Measurements from ENCODE around the gene MICALL1.

The MICALL1 gene, protein sequence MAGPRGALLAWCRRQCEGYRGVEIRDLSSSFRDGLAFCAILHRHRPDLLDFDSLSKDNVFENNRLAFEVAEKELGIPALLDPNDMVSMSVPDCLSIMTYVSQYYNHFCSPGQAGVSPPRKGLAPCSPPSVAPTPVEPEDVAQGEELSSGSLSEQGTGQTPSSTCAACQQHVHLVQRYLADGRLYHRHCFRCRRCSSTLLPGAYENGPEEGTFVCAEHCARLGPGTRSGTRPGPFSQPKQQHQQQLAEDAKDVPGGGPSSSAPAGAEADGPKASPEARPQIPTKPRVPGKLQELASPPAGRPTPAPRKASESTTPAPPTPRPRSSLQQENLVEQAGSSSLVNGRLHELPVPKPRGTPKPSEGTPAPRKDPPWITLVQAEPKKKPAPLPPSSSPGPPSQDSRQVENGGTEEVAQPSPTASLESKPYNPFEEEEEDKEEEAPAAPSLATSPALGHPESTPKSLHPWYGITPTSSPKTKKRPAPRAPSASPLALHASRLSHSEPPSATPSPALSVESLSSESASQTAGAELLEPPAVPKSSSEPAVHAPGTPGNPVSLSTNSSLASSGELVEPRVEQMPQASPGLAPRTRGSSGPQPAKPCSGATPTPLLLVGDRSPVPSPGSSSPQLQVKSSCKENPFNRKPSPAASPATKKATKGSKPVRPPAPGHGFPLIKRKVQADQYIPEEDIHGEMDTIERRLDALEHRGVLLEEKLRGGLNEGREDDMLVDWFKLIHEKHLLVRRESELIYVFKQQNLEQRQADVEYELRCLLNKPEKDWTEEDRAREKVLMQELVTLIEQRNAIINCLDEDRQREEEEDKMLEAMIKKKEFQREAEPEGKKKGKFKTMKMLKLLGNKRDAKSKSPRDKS

DNA sequence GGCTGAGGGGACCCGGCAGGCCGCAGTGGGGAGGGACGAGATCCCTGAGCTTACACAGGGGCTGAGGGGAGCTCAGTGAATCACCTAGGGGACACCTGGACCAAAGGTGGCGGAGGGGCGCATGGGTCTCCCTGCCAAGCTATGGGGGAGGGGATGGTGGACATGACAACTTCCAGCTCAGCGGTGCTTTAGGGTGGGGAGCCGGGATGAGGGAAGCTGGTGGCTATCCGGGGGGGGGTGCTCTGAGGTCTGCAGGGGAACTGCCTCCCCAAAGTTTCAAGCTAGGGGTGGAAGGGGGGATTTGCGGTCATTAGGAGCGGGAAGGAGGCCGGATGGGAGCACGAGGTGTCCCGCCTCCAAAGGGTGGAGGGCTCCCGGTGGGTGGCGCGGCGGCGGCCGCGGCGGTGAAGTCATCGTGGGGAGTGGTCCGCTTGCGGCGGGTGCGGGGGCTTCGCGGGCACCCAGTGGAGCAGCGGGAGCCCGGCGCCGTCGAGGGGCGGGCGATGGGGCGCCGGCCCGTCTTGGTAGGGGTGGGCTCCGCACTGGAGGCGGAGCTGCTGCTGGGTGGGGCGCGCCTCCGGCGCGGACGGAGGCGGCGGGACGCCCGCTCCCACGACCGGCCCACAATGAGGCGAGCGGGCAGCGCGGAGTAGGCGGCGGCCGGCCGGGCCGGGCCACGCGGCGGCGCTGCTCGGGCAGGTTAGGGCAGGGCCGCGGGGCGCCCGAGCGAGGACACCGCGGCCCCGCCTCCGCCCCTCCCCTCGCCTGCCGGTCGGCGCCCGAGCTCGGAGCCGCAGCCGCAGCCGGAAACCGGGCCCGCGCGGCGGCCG, at the start of gene MICALL1:
Gene MICALL1 (plus strand): TSS at position 764 of the 830 bp plus-strand sequence. CDS start 126 bp downstream, outside the sequence.
- Histone ChIP-seq H3K4me1 (ENCODE audit: control insufficient read depth in 1 of 2, insufficient read depth in 2 of 2, low read length in 2 of 2) (peaks cover 0 to 45% of the 10 kb centered on the region in 2 donors), H3K27ac (ENCODE audit: low read length) (peak within 1 kb of the TSS; percentile 67), H3K36me3 (ENCODE audit: control insufficient read depth in 1 of 2, insufficient read depth in 2 of 2, low read length in 2 of 2) (peaks cover 0 to 7% of the 10 kb centered on the region in 2 donors), H3K27me3 (ENCODE audit: low read depth, low read length) (no peaks in the 10 kb centered on the region), H3K9me3 (ENCODE audit: control insufficient read depth in 1 of 2, low read length in 2 of 2) (no peaks in the 10 kb centered on the region), H3K4me3 (ENCODE audit: low read depth in 1 of 2, low read length in 2 of 2) (peak within 1 kb of the TSS; percentile 60 to 79)

DNA sequence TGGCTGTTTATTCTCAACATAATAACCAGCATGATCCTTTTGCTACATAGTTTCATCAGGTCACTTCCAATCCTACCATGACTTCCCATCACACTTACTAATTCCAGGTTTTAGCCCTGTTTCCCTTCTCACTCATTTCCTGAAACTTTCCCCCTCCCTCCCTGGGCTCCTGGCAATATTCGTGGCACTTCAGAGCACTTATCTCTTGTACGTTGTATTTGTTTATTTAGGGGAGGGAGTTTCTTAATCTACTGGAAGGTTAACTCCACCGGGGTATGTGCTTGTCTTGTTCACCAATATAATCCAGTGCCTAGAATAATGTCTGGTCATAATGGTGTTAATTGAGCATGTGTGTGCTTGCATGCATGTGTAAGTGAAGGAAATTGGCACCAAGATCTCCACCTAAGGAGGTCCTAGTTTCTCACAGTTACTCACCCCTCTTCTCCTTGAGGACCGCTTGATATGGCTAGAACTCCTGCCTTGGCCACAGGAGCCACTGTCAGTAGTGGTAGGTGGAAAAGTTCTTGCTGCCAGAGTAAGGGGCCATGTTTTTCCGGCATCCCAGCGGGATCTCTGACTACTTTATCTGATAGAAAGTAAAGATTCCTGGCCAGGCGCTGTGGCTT, 45.2 kb upstream of the MICALL1 start:
- Histone ChIP-seq H3K27ac (ENCODE audit: low read length) (no peak overlapping the region), H3K4me3 (ENCODE audit: low read depth in 1 of 2, low read length in 2 of 2) (no peak overlapping the region), H3K27me3 (ENCODE audit: low read depth, low read length) (no peaks in the 10 kb centered on the region), H3K9me3 (ENCODE audit: control insufficient read depth in 1 of 2, low read length in 2 of 2) (no peaks in the 10 kb centered on the region), H3K4me1 (ENCODE audit: control insufficient read depth in 1 of 2, insufficient read depth in 2 of 2, low read length in 2 of 2) (peaks cover 0 to 11% of the 10 kb centered on the region in 2 donors), H3K36me3 (ENCODE audit: control insufficient read depth in 1 of 2, insufficient read depth in 2 of 2, low read length in 2 of 2) (peaks cover 42 to 55% of the 10 kb centered on the region in 2 donors)

DNA sequence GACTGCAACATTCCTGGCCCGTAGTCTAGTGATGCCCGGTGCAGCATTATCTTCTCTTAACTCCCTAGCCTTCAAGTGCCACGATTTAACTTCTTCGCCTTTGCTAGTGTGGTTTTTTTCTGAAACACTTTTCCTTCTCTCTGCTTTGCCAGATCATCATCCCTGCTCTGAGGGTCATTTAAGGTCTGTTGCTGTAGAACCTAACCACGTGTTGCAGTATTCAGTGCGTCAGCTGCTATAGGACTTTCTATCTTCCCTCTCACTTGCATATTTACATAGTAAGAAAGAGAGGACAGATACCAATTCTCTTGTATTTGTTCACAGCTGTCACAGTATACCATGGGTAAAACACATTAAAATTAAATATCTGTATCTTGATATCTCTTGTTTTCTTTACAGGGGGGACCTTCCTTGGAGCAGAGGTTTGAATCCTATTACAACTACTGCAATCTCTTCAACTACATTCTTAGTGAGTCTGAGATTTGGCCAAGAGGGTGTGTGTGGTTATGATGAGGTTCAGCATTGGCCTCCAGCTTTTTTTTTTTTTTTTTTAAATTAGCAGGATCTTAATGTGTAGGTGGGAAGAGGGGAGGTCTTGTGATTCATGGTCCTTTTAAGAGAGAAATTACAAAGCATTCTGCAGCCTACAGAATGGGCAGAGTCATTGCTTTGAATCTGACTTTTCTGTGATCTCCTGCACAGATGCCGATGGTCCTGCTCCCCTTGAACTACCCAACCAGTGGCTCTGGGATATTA, 43.3 kb upstream of the MICALL1 start:
- Histone ChIP-seq H3K9me3 (ENCODE audit: control insufficient read depth in 1 of 2, low read length in 2 of 2) (no peaks in the 10 kb centered on the region), H3K27me3 (ENCODE audit: low read depth, low read length) (no peaks in the 10 kb centered on the region), H3K4me3 (ENCODE audit: low read depth in 1 of 2, low read length in 2 of 2) (no peak overlapping the region), H3K4me1 (ENCODE audit: control insufficient read depth in 1 of 2, insufficient read depth in 2 of 2, low read length in 2 of 2) (peaks cover 0 to 11% of the 10 kb centered on the region in 2 donors), H3K36me3 (ENCODE audit: control insufficient read depth in 1 of 2, insufficient read depth in 2 of 2, low read length in 2 of 2) (peaks cover 47 to 69% of the 10 kb centered on the region in 2 donors), H3K27ac (ENCODE audit: low read length) (no peak overlapping the region)

DNA sequence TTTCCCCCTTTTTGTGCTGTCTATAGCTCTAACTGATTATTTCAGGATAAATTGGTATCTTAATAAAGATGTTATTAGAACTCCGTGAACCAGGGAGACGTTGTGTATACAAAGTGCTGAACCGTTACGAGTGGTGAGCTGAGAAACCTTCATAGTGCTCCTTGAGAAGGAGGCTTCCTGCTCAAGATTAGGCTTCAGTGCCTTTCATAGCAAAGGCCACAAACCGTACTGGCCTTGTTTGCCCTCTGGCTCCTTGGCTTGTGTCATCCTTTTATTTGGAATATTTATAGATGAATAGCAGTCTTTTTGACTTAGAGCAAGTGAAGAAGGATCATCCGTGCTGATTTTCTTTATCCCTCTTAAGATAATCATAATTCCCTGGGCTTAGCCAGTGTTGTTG, 40.6 kb upstream of the MICALL1 start:
- Histone ChIP-seq H3K9me3 (ENCODE audit: control insufficient read depth in 1 of 2, low read length in 2 of 2) (no peaks in the 10 kb centered on the region), H3K27ac (ENCODE audit: low read length) (no peak overlapping the region), H3K27me3 (ENCODE audit: low read depth, low read length) (no peaks in the 10 kb centered on the region), H3K4me3 (ENCODE audit: low read depth in 1 of 2, low read length in 2 of 2) (no peak overlapping the region), H3K4me1 (ENCODE audit: control insufficient read depth in 1 of 2, insufficient read depth in 2 of 2, low read length in 2 of 2) (peaks cover 0 to 11% of the 10 kb centered on the region in 2 donors), H3K36me3 (ENCODE audit: control insufficient read depth in 1 of 2, insufficient read depth in 2 of 2, low read length in 2 of 2) (peaks cover 49 to 68% of the 10 kb centered on the region in 2 donors)

DNA sequence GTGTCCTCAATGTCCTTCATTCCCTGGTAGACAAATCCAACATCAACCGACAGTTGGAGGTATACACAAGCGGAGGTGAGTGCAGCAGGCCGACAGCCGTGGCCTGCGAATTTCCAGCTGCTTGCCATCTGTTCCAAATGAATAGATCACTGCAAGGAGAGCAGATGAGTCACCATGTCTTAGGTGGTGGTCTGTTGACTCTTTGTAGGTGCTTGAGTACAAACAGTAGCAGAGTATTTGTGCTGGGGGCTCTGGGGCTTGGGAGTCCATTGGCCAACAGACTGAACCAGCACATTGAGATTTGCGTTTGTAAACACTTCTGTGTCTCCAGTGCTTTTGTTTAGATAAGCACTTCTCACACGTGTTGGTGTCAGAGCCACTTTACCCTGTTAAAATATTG, 35.8 kb upstream of the MICALL1 start:
- H3K27me3 ChIP-seq (ENCODE audit: low read depth, low read length), result no peaks in the 10 kb centered on the region
- H3K27ac ChIP-seq (ENCODE audit: low read length), result no peak overlapping the region
- peaks cover 53 to 71% of the 10 kb centered on the region in 2 donors for H3K36me3 ChIP-seq (ENCODE audit: control insufficient read depth in 1 of 2, insufficient read depth in 2 of 2, low read length in 2 of 2)

DNA sequence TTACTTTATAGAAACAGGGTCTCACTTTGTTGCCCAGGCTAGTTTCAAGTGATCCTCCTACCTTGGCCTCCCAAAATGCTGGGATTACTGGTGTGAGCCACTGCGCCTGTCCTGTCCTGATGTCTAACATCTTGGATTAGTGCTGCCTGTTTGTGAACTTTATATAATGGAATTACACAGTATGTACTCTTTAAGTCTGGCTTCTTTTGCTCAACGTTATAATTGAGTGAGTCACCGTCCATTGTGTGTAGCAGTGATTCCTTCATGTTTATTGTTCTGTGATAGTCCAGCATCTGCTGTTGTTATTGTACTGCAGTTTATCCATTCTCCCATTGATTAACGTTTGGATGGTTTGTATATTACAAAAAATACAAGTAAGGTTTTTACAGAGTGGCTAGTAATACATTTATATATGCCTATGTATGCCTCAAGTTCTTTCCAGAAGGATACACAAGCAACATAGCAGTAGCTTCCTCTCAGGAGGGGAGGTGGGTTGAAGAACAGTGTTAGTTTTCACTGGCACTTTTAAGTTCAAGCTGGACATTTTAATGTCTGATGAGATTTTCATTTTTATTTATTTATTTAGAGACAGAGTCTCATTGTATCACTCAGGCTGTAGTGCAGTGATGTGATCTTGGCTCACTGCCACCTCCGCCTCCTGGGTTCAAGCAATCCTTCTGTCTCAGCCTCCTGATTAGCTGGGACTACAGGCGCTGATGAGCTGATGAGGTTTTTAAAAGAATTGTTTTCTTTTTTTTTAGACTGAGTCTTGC, 25.2 kb upstream of the MICALL1 start:
- peaks cover 25 to 41% of the 10 kb centered on the region in 2 donors for H3K36me3 ChIP-seq (ENCODE audit: control insufficient read depth in 1 of 2, insufficient read depth in 2 of 2, low read length in 2 of 2)
- H3K27ac ChIP-seq (ENCODE audit: low read length), result no peak overlapping the region
- peaks cover 4 to 9% of the 10 kb centered on the region in 2 donors for H3K4me1 ChIP-seq (ENCODE audit: control insufficient read depth in 1 of 2, insufficient read depth in 2 of 2, low read length in 2 of 2)
- H3K4me3 ChIP-seq (ENCODE audit: low read depth in 1 of 2, low read length in 2 of 2), result no peak overlapping the region
- H3K27me3 ChIP-seq (ENCODE audit: low read depth, low read length), result no peaks in the 10 kb centered on the region
- no peaks in the 10 kb centered on the region for H3K9me3 ChIP-seq (ENCODE audit: control insufficient read depth in 1 of 2, low read length in 2 of 2)

More for the DNA sequence above, 35.8 kb upstream of the MICALL1 start:
- H3K4me1 ChIP-seq (ENCODE audit: control insufficient read depth in 1 of 2, insufficient read depth in 2 of 2, low read length in 2 of 2), result no peaks in the 10 kb centered on the region
- H3K9me3 ChIP-seq (ENCODE audit: control insufficient read depth in 1 of 2, low read length in 2 of 2), result no peaks in the 10 kb centered on the region
- H3K4me3 ChIP-seq (ENCODE audit: low read depth in 1 of 2, low read length in 2 of 2), result no peak overlapping the region

DNA sequence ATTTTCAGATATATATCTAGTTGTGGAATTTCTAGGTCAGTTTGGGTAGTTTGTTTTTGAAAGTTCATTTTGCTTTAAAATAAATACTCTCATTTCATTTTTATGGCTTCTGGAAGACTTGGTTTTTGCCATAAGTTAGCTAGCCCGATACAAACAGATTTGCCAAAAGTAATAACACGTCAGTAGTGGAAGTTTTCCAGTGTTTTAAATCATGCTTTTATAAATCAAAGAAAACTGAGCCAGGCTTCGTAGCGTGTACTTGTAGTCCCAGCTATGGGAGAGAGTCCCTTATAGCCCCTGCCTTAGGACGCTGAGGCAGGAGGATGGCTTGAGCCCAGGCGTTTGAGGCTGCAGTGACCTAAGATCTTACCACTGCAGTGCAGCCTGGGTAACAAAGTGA, 21.7 kb upstream of the MICALL1 start:
- Histone ChIP-seq H3K27ac (ENCODE audit: low read length) (no peak overlapping the region), H3K4me1 (ENCODE audit: control insufficient read depth in 1 of 2, insufficient read depth in 2 of 2, low read length in 2 of 2) (peaks cover 6 to 21% of the 10 kb centered on the region in 2 donors), H3K4me3 (ENCODE audit: low read depth in 1 of 2, low read length in 2 of 2) (no peak overlapping the region), H3K9me3 (ENCODE audit: control insufficient read depth in 1 of 2, low read length in 2 of 2) (no peaks in the 10 kb centered on the region), H3K36me3 (ENCODE audit: control insufficient read depth in 1 of 2, insufficient read depth in 2 of 2, low read length in 2 of 2) (peaks cover 14 to 39% of the 10 kb centered on the region in 2 donors), H3K27me3 (ENCODE audit: low read depth, low read length) (no peaks in the 10 kb centered on the region)

DNA sequence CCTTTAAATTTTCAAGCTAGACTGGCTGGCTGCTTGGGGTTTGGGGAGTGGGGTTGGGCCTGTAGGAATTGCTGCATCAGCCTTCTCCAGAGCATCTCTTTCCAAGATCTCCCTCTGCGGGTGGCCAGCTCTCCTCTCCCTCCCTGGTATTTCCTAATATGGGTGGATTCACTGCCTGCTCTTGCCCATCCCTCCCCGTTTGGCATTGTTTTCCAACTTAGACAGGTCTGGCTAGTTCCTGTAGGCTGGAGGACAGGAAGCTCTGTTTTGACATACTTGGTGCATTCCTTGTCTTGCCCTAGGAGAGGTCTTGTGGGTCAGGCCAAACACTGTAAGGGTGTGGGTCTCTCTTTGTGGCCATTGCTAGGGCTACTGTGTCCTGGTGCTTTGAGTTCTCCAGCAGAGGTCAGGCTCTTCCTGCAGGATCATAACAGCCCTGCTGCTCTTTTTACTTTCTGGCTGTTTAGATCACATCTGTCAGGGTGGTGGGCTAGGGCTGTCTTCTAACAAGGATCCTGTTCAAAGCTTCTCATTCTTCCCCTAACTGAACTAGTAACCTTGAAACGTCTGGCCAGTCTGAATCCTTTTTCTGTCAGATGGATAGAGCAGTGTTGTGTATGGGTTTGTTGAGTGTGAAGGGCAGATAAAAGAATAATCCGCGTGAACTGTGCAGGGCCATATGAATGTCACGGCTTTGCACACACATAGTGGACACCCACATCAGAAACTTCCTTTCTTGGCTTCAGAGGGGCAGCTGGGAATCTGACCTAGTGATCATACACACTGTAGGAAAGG, 18.3 kb upstream of the MICALL1 start:
- Histone ChIP-seq H3K9me3 (ENCODE audit: control insufficient read depth in 1 of 2, low read length in 2 of 2) (no peaks in the 10 kb centered on the region), H3K27ac (ENCODE audit: low read length) (peak overlapping the region; percentile 50), H3K4me3 (ENCODE audit: low read depth in 1 of 2, low read length in 2 of 2) (no peak overlapping the region), H3K27me3 (ENCODE audit: low read depth, low read length) (no peaks in the 10 kb centered on the region), H3K4me1 (ENCODE audit: control insufficient read depth in 1 of 2, insufficient read depth in 2 of 2, low read length in 2 of 2) (peaks cover 6 to 35% of the 10 kb centered on the region in 2 donors), H3K36me3 (ENCODE audit: control insufficient read depth in 1 of 2, insufficient read depth in 2 of 2, low read length in 2 of 2) (peaks cover 14 to 24% of the 10 kb centered on the region in 2 donors)

DNA sequence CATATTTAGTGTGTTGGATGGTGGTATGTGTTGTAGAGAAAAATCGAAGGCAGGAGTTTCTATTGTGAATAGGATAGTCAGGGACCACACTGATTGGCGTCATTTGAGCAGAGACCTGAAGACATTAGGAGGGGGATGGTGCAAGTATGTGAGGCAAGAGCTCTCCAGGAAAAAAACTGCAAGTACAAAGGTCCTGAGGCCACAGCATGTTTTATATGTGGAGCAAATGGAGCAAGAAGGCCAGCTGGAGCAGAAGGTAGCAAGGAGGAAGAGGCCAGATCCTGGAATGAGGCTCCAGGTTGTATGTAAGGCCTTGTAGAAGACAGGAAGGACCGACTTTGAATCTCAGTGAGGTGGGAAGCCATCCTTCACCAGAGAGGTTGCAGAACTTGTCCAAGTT, 14.2 kb upstream of the MICALL1 start:
- Histone ChIP-seq H3K27ac (ENCODE audit: low read length) (no peak overlapping the region), H3K4me3 (ENCODE audit: low read depth in 1 of 2, low read length in 2 of 2) (no peak overlapping the region), H3K27me3 (ENCODE audit: low read depth, low read length) (no peaks in the 10 kb centered on the region), H3K4me1 (ENCODE audit: control insufficient read depth in 1 of 2, insufficient read depth in 2 of 2, low read length in 2 of 2) (peaks cover 8 to 60% of the 10 kb centered on the region in 2 donors), H3K9me3 (ENCODE audit: control insufficient read depth in 1 of 2, low read length in 2 of 2) (no peaks in the 10 kb centered on the region), H3K36me3 (ENCODE audit: control insufficient read depth in 1 of 2, insufficient read depth in 2 of 2, low read length in 2 of 2) (peaks cover 14 to 19% of the 10 kb centered on the region in 2 donors)

All from muscle layer of duodenum (tissue), 2 donors.